ENCODE measurements around the gene LRCH4. TPM values are rescaled to one million over a fixed set of nuclear protein-coding genes. Genes with fewer than 3 reads are reported as not detected.

The LRCH4 gene
- total RNA-seq, 2 experiments from 2014 or later, result 39.2 to 72.0 TPM

- no TSS peak for BruUV-seq (replicated peaks)
Measured at GRCh38 chr7:100620239-100620638, 34.3 kb upstream of the LRCH4 start.

GRCh38 chr7:100614308-100614861 lies 28.5 kb upstream of the LRCH4 start:
- H3K4me3 ChIP-seq (ENCODE audit: low read depth, low read length, poor library complexity, severe bottlenecking), result no peak overlapping the region
- H3K9me2 ChIP-seq (ENCODE audit: insufficient read depth, low read length), result no peaks in the 10 kb centered on the region
- H3K79me2 ChIP-seq (ENCODE audit: insufficient read depth, low read depth, low read length), result no peaks in the 10 kb centered on the region
- H3K4me1 ChIP-seq (ENCODE audit: insufficient read depth, low read length, poor library complexity, severe bottlenecking), result peaks cover 9% of the 10 kb centered on the region
- no peaks in the 10 kb centered on the region for H3K9me3 ChIP-seq (ENCODE audit: low read length)
- DNase-seq (ENCODE audit: low spot score), result no peak
- ChIA-PET POLR2A (no interaction called here), CTCF (ENCODE audit: unreplicated experiment) (no interaction called here)
- BruUV-seq (replicated peaks), result no TSS peak
- no peaks in the 10 kb centered on the region for H3K36me3 ChIP-seq (ENCODE audit: insufficient read depth, low read length)
- no peak overlapping the region for H3K27ac ChIP-seq (ENCODE audit: low read depth, low read length, poor library complexity, severe bottlenecking)
- intact Hi-C loops (cut with micrococcal nuclease; ENCODE audit: unreplicated experiment), result no loop called here
- H3K4me2 ChIP-seq (ENCODE audit: low read length), result no peak overlapping the region
- no peak for TF ChIP-seq CTCF (conservative IDR thresholded peaks at IDR 0.05; ENCODE audit: low read length)
- no peak for TF ChIP-seq EZH2phosphoT487 (IDR thresholded peaks at IDR 0.05; ENCODE audit: borderline replicate concordance, low read depth, low read length)
- no peaks in the 10 kb centered on the region for H4K20me1 ChIP-seq (ENCODE audit: insufficient read depth, low read length)
- H2AFZ ChIP-seq (ENCODE audit: low read length), result no peak overlapping the region

More at GRCh38 chr7:100620239-100620638, 34.3 kb upstream of the LRCH4 start:
- Histone ChIP-seq H3K79me2 (ENCODE audit: insufficient read depth, low read depth, low read length) (no peaks in the 10 kb centered on the region), H3K36me3 (ENCODE audit: insufficient read depth, low read length) (no peaks in the 10 kb centered on the region), H3K4me3 (ENCODE audit: low read depth, low read length, poor library complexity, severe bottlenecking) (no peak overlapping the region), H2AFZ (ENCODE audit: low read length) (no peak overlapping the region), H3K27ac (ENCODE audit: low read depth, low read length, poor library complexity, severe bottlenecking) (no peak overlapping the region), H3K4me1 (ENCODE audit: insufficient read depth, low read length, poor library complexity, severe bottlenecking) (no peaks in the 10 kb centered on the region), H3K9me2 (ENCODE audit: insufficient read depth, low read length) (no peaks in the 10 kb centered on the region), H3K9me3 (ENCODE audit: low read length) (no peaks in the 10 kb centered on the region), H4K20me1 (ENCODE audit: insufficient read depth, low read length) (no peaks in the 10 kb centered on the region), H3K4me2 (ENCODE audit: low read length) (no peak overlapping the region)
- TF ChIP-seq EZH2phosphoT487 (IDR thresholded peaks at IDR 0.05; ENCODE audit: borderline replicate concordance, low read depth, low read length), result no peak
- intact Hi-C loops (cut with micrococcal nuclease; ENCODE audit: unreplicated experiment), result no loop called here
- no peak for DNase-seq (ENCODE audit: low spot score)
- ChIA-PET CTCF (ENCODE audit: unreplicated experiment) (no interaction called here), POLR2A (interaction anchor here (0.6 to 2.0 kb wide), 2 partner anchors 8 to 90 kb away, joined by 3 to 6 read pairs; partner anchors contain the start of gene MOSPD3)

DNA sequence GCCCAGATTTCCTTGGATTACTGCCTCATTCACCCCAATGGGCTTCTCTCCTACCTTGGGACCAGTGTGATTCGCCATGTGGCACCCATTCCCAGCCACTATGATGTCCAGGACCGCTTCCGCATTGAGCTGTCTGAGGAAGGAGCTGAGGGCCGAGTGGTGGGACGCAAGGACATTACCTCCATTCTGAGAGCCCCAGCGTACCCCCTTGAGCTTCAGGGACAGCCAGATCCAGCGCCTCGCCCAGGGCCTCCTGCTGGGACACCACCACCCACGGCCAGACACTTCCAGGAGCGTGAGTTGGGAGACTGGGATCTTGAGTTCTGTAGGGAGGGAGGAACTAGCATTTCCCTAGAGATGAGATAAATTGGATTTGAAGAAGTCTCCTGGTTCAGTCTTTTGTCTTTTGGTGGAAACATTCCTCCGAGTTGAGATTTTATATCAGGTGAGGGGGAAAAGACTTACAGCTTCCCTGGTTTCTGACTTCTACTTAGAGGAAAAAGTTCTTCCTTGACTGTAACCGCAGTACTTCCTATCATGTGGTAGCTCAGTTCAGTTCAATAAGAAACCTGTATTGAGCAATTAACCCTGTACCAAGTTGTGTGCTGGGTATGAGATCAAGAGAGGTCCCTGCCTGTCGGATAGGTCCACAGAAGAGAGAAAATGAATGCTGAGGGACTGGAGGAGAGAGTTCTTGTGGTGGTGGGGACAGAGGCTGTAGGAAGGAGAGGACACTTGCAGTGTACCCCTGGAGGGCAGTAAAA lies 27.7 kb upstream of the LRCH4 start:
- intact Hi-C loops (cut with micrococcal nuclease; ENCODE audit: unreplicated experiment), result loop anchor here (2.0 kb wide), 2 partner anchors 13 to 59 kb away; partner anchors contain the start of gene GNB2
- H3K4me3 ChIP-seq (ENCODE audit: low read depth, low read length, poor library complexity, severe bottlenecking), result no peak overlapping the region
- no peak for DNase-seq (ENCODE audit: low spot score)
- TF ChIP-seq EZH2phosphoT487 (IDR thresholded peaks at IDR 0.05; ENCODE audit: borderline replicate concordance, low read depth, low read length), result no peak
- TF ChIP-seq CTCF (conservative IDR thresholded peaks at IDR 0.05; ENCODE audit: low read length), result no peak; the same call in 1 of the 2 replicates
- H3K4me2 ChIP-seq (ENCODE audit: low read length), result peak overlapping the region; percentile 99
- CTCF ChIA-PET (ENCODE audit: unreplicated experiment), result interaction anchor here (0.5 to 1.6 kb wide), 3 partner anchors 13 to 194 kb away, joined by 3 to 7 read pairs (median 3); no protein-coding TSS in a partner anchor
- H3K4me1 ChIP-seq (ENCODE audit: insufficient read depth, low read length, poor library complexity, severe bottlenecking), result peaks cover 9% of the 10 kb centered on the region
- no peak overlapping the region for H3K27ac ChIP-seq (ENCODE audit: low read depth, low read length, poor library complexity, severe bottlenecking)
- BruUV-seq (replicated peaks), result no TSS peak
- no peaks in the 10 kb centered on the region for H3K9me3 ChIP-seq (ENCODE audit: low read length)
- H3K79me2 ChIP-seq (ENCODE audit: insufficient read depth, low read depth, low read length), result no peaks in the 10 kb centered on the region
- no peaks in the 10 kb centered on the region for H3K36me3 ChIP-seq (ENCODE audit: insufficient read depth, low read length)
- H2AFZ ChIP-seq (ENCODE audit: low read length), result no peak overlapping the region
- H4K20me1 ChIP-seq (ENCODE audit: insufficient read depth, low read length), result no peaks in the 10 kb centered on the region
- POLR2A ChIA-PET, result interaction anchor here (0.6 to 2.0 kb wide), 3 partner anchors 28 to 137 kb away, joined by 4 to 13 read pairs (median 5); partner anchors contain the start of genes FBXO24 and LRCH4
- H3K9me2 ChIP-seq (ENCODE audit: insufficient read depth, low read length), result no peaks in the 10 kb centered on the region
